IMR-90 (cell line): ENCODE data around the gene METTL17. TPM values are rescaled to one million over a fixed set of nuclear protein-coding genes. Genes with fewer than 3 reads are reported as not detected.
A peak's percentile ranks its signal among the peaks of the same experiment; 100 is the strongest.

Experiments
- ATAC-seq: fragments of 200-7000 bp; cut with Tn5 transposase; 2 replicates; pipeline ENCODE4 v1.9.1; 2020; ENCODE audit warnings: low read depth, mild to moderate bottlenecking, moderate library complexity
- BruUV-seq: library from RNA; stranded (reverse); fragments of 400-500 nt; replicated peaks from 2 replicates; lab custom pipeline; 2021; lab: Mats Ljungman, UMichigan
- CTCF ChIA-PET: fragments of 300-600 bp; formaldehyde crosslinking; extraction: SDS; loops from one replicate; lab custom pipeline; 2021; ENCODE audit warnings: antibody characterized with exemption; lab: Yijun Ruan, JAX
- POLR2A ChIA-PET: fragments of 300-600 bp; sonication (Branson Sonifier 250); formaldehyde crosslinking; loops from one replicate; lab custom pipeline; 2022; ENCODE audit warnings: antibody characterized with exemption; ENCODE audit not compliant: unreplicated experiment; lab: Charles Lee
- DNase-seq: peaks from one replicate; pipeline ENCODE4 v3.0.0; 2013
- H2AFZ ChIP-seq: replicated peaks from 2 replicates; pipeline ENCODE3; 2013; ENCODE audit warnings: low read length, mild to moderate bottlenecking; ENCODE audit not compliant: poor library complexity
- H2AK5ac ChIP-seq: 2 replicates; pipeline ENCODE4 v1.6.1; 2013; ENCODE audit warnings: low read depth, low read length, inconsistent platforms
- H2AK9ac ChIP-seq: replicated peaks from 2 replicates; pipeline ENCODE3; 2013; ENCODE audit warnings: mild to moderate bottlenecking, low read depth, low read length, moderate library complexity; ENCODE audit not compliant: poor library complexity
- H2BK120ac ChIP-seq: 2 replicates; pipeline ENCODE4 v1.6.1; 2013; ENCODE audit warnings: low read depth, low read length, inconsistent platforms
- H2BK15ac ChIP-seq: 3 replicates; pipeline ENCODE4 v1.6.1; 2013; ENCODE audit warnings: low read depth, low read length, inconsistent platforms
- H2BK20ac ChIP-seq: 2 replicates; pipeline ENCODE4 v1.6.1; 2013; ENCODE audit warnings: low read depth, mild to moderate bottlenecking, inconsistent platforms, low read length, moderate library complexity
- H2BK5ac ChIP-seq: 2 replicates; pipeline ENCODE4 v1.6.1; 2013; ENCODE audit warnings: mild to moderate bottlenecking, low read depth, low read length, inconsistent platforms; ENCODE audit not compliant: poor library complexity, severe bottlenecking
- H3K14ac ChIP-seq: replicated peaks from 2 replicates; pipeline ENCODE4 v1.6.1; 2013; ENCODE audit warnings: low read depth, low read length, inconsistent platforms
- H3K18ac ChIP-seq: 2 replicates; pipeline ENCODE4 v1.6.1; 2013; ENCODE audit warnings: low read depth, low read length, control low read depth
- H3K23ac ChIP-seq: 2 replicates; pipeline ENCODE4 v1.6.1; 2013; ENCODE audit warnings: low read depth, low read length, inconsistent platforms
- H3K27ac ChIP-seq: 2 replicates; pipeline ENCODE4 v1.5.1; 2013; ENCODE audit warnings: mild to moderate bottlenecking, control low read depth, low read length; ENCODE audit not compliant: insufficient read depth
- H3K27me3 ChIP-seq: 2 replicates; pipeline ENCODE4 v1.6.1; 2013; ENCODE audit warnings: low read length; ENCODE audit not compliant: control insufficient read depth, insufficient read depth
- H3K36me3 ChIP-seq: 2 replicates; pipeline ENCODE4 v1.6.1; 2013; ENCODE audit warnings: low read length, mixed read lengths; ENCODE audit not compliant: control insufficient read depth, insufficient read depth
- H3K4ac ChIP-seq: 2 replicates; pipeline ENCODE4 v1.6.1; 2013; ENCODE audit warnings: low read depth, low read length, inconsistent platforms
- H3K4me1 ChIP-seq: 2 replicates; pipeline ENCODE4 v1.6.1; 2013; ENCODE audit warnings: low read length, mixed read lengths; ENCODE audit not compliant: control insufficient read depth, insufficient read depth
- H3K4me2 ChIP-seq: 2 replicates; pipeline ENCODE4 v1.6.1; 2013; ENCODE audit warnings: low read depth, mild to moderate bottlenecking, control low read depth, low read length, moderate library complexity
- H3K4me3 ChIP-seq: 2 replicates; pipeline ENCODE4 v1.5.1; 2013; ENCODE audit warnings: low read depth, mild to moderate bottlenecking, control low read depth, low read length, moderate library complexity; ENCODE audit not compliant: insufficient read depth
- H3K56ac ChIP-seq: 2 replicates; pipeline ENCODE4 v1.6.1; 2013; ENCODE audit warnings: low read length, inconsistent platforms; ENCODE audit not compliant: insufficient read depth; ENCODE audit errors: extremely low read depth
- H3K79me1 ChIP-seq, 2 experiments: 2 replicates each; pipeline ENCODE4 v1.6.1; 2013; ENCODE audit warnings: low read length in 2 of 2, inconsistent platforms in 1 of 2, low read depth in 1 of 2
- H3K9ac ChIP-seq: 2 replicates; pipeline ENCODE4 v1.6.1; 2013; ENCODE audit warnings: low read depth, low read length, control low read depth
- H3K9me1 ChIP-seq: 2 replicates; pipeline ENCODE4 v1.6.1; 2013; ENCODE audit warnings: low read length, inconsistent platforms; ENCODE audit not compliant: insufficient read depth
- H3K9me3 ChIP-seq: 2 replicates; pipeline ENCODE4 v1.6.1; 2013; ENCODE audit warnings: low read length; ENCODE audit not compliant: control insufficient read depth, insufficient read depth
- H4K20me1 ChIP-seq: 2 replicates; pipeline ENCODE4 v1.6.1; 2013; ENCODE audit warnings: low read length, inconsistent platforms; ENCODE audit not compliant: insufficient read depth
- H4K5ac ChIP-seq: 2 replicates; pipeline ENCODE4 v1.6.1; 2013; ENCODE audit warnings: mild to moderate bottlenecking, low read depth, low read length, control low read depth
- H4K8ac ChIP-seq, 2 experiments: 2 replicates each; pipeline ENCODE4 v1.6.1; 2013; ENCODE audit warnings: low read depth in 2 of 2, low read length in 2 of 2, control low read depth in 1 of 2, inconsistent platforms in 1 of 2
- H4K91ac ChIP-seq: 2 replicates; pipeline ENCODE4 v1.6.1; 2013; ENCODE audit warnings: low read depth, low read length, inconsistent platforms; ENCODE audit not compliant: insufficient read depth
- BHLHE40 ChIP-seq: fragments of 150-350 bp; IDR thresholded peaks from 2 replicates; pipeline ENCODE4 v1.6.1; 2016; ENCODE audit warnings: mild to moderate bottlenecking, low read depth, low read length
- CEBPB ChIP-seq: IDR thresholded peaks from 2 replicates; pipeline ENCODE4 v1.6.1; 2012; ENCODE audit warnings: low read depth, low read length, improper control_type of control experiment
- CHD1 ChIP-seq: IDR thresholded peaks from 2 replicates; pipeline ENCODE4 v1.6.1; 2012; ENCODE audit warnings: low read depth, low read length, improper control_type of control experiment
- CTCF ChIP-seq: conservative IDR thresholded peaks from 2 replicates; pipeline ENCODE4 v1.5.1; 2012; ENCODE audit warnings: mild to moderate bottlenecking, low read depth, low read length, improper control_type of control experiment
- FOS ChIP-seq: fragments of 150-350 bp; IDR thresholded peaks from 2 replicates; pipeline ENCODE4 v1.6.1; 2016; ENCODE audit warnings: low read depth, low read length
- MAFK ChIP-seq: IDR thresholded peaks from 2 replicates; pipeline ENCODE4 v1.6.1; 2012; ENCODE audit warnings: low read depth, low read length, improper control_type of control experiment
- MAZ ChIP-seq: IDR thresholded peaks from 2 replicates; pipeline ENCODE4 v1.6.1; 2012; ENCODE audit warnings: low read depth, mild to moderate bottlenecking, low read length, improper control_type of control experiment, moderate library complexity, borderline replicate concordance
- MXI1 ChIP-seq: IDR thresholded peaks from 2 replicates; pipeline ENCODE4 v1.6.1; 2012; ENCODE audit warnings: low read depth, mild to moderate bottlenecking, low read length, moderate library complexity, borderline replicate concordance
- NFE2L2 ChIP-seq: fragments of 150-350 bp; IDR thresholded peaks from 2 replicates; pipeline ENCODE4 v1.6.1; 2016; ENCODE audit warnings: low read depth, mild to moderate bottlenecking, low read length
- POLR2A ChIP-seq: IDR thresholded peaks from 2 replicates; pipeline ENCODE4 v1.6.1; 2012; ENCODE audit warnings: mild to moderate bottlenecking, low read depth, low read length
- RAD21 ChIP-seq: IDR thresholded peaks from 2 replicates; pipeline ENCODE4 v1.6.1; 2012; ENCODE audit warnings: low read length, improper control_type of control experiment
- USF2 ChIP-seq: fragments of 150-350 bp; IDR thresholded peaks from 2 replicates; pipeline ENCODE4 v1.6.1; 2017; ENCODE audit warnings: mild to moderate bottlenecking, antibody characterized with exemption, low read length, low read depth
- WGBS, 2 experiments: methylation state at CpG; one replicate each; pipeline versions ENCODE4 v1.1.5 to v1.1.7; 2013; ENCODE audit warnings: missing lambda C conversion rate in 2 of 2; ENCODE audit not compliant: insufficient read length in 1 of 2; ENCODE audit errors: extremely low coverage in 2 of 2; 5-methylcytosine and 5-hydroxymethylcytosine counted together
- dilution Hi-C: fragments of 300-500 bp; cut with HindIII; formaldehyde crosslinking; loops from one replicate; pipeline ENCODE4 v1.14.3; 2018; ENCODE audit warnings: low sequenced_read_pairs; ENCODE audit not compliant: unreplicated experiment
- in situ Hi-C: fragments of 300-500 bp; cut with MboI; formaldehyde crosslinking; loops from 3 replicates; pipeline ENCODE4 v1.14.3; 2019; ENCODE audit warnings: low sequenced_read_pairs, inconsistent platforms, mixed read lengths
- intact Hi-C: fragments of 100-400 bp; cut with micrococcal nuclease; formaldehyde crosslinking; loops from 2 replicates; pipeline ENCODE4 v1.10.0; 2022
- polyA plus RNA-seq, 3 experiments: library from polyadenylated mRNA; depleted of rRNA; stranded (reverse); fragments of >200 nt; gene quantifications; 2 replicates each; pipeline ENCODE4 v1.2.3, GENCODE V29; 2012; ENCODE audit warnings: low replicate concordance in 1 of 3
- total RNA-seq: library from RNA; depleted of rRNA; stranded (reverse); fragments of >200 nt; gene quantifications from 2 replicates; pipeline ENCODE4 v1.2.3, GENCODE V29; 2012

The METTL17 gene
- total and polyA plus RNA-seq, 2 of the 4 experiments (the other 2 are of a cell fraction): 32.8 to 69.7 TPM

- TF ChIP-seq CEBPB: no peak
Measured at GRCh38 chr14:21024585-21025370, 35.0 kb downstream of the METTL17 start, which contains the start of gene NDRG2 (continued).

GRCh38 chr14:21025371-21026273 lies 35.8 kb downstream of the METTL17 start:
- H3K4me2 ChIP-seq: peak overlapping the region; percentile 68
- H3K14ac ChIP-seq: no peak overlapping the region
- ATAC-seq (peak; percentile 40), DNase-seq (no peak)
- peaks cover 63% of the 10 kb centered on the region for H3K27me3 ChIP-seq
- ChIA-PET CTCF (interaction anchor here (1.0 kb wide), 1 partner anchor 11 kb away, joined by 4 read pairs; no protein-coding TSS in a partner anchor), POLR2A (interaction anchor here (0.6 kb wide), 1 partner anchor 70 kb away, joined by 3 read pairs; no protein-coding TSS in a partner anchor)
- no peak overlapping the region for H3K23ac ChIP-seq
- no peaks in the 10 kb centered on the region for H3K9me3 ChIP-seq
- no peak overlapping the region for H2AK5ac ChIP-seq
- WGBS, 2 experiments: 0% methylated on average over 11 of the region's 58 CpGs; no CpG with 5 or more reads in 1 of the 2 experiments
- no TSS peak for BruUV-seq
- H3K4me3 ChIP-seq: peak overlapping the region; percentile 24
- no peak overlapping the region; the same call in 2 of the 3 replicates for H2BK15ac ChIP-seq
- H2AK9ac ChIP-seq: peak overlapping the region; percentile 75
- H3K4me1 ChIP-seq: no peaks in the 10 kb centered on the region
- no peak overlapping the region for H2BK120ac ChIP-seq
- H3K79me1 ChIP-seq: no peaks in the 10 kb centered on the region
- no peak overlapping the region for H3K27ac ChIP-seq
- dilution Hi-C loops (no loop called here), intact Hi-C loops (no loop called here), in situ Hi-C loops (no loop called here)
- H4K5ac ChIP-seq: no peak overlapping the region
- no peak overlapping the region for H4K91ac ChIP-seq
- H3K9me1 ChIP-seq: no peaks in the 10 kb centered on the region
- no peak overlapping the region for H3K18ac ChIP-seq
- no peak overlapping the region for H4K8ac ChIP-seq
- H3K56ac ChIP-seq: no peak overlapping the region
- H2BK20ac ChIP-seq: no peak overlapping the region
- peak overlapping the region; percentile 6; the same call in 1 of the 2 replicates for H3K9ac ChIP-seq
- no peaks in the 10 kb centered on the region for H3K36me3 ChIP-seq
- no peaks in the 10 kb centered on the region for H4K20me1 ChIP-seq
- no peak overlapping the region for H3K4ac ChIP-seq
- peak overlapping the region; percentile 78 for H2AFZ ChIP-seq
- H2BK5ac ChIP-seq: no peak overlapping the region
- TF ChIP-seq RAD21 (no peak), CHD1 (no peak), BHLHE40 (no peak), FOS (no peak), NFE2L2 (no peak), CTCF (no peak), MAFK (no peak), MAZ (no peak), USF2 (no peak), POLR2A (no peak), MXI1 (no peak)
